NCI-H146 treated with DMSO at 0.1 percent for 48 hours (cell line): ENCODE measurements around the gene GALNT9.

Experiments used
- DNase-seq: peaks from one replicate; lab custom pipeline; 2025; ENCODE audit not compliant: unreplicated experiment; lab: John Stamatoyannopoulos, UW

GALNT9 gene

GRCh38 chr12:132161796-132162507 lies 167.4 kb downstream of the GALNT9 start:
- no peak for DNase-seq

GRCh38 chr12:132161036-132161781 lies 168.2 kb downstream of the GALNT9 start:
- no peak for DNase-seq

- no peak for DNase-seq
These were observed 168.8 kb downstream of the GALNT9 start for GRCh38 chr12:132160601-132161035.

GRCh38 chr12:132160016-132160415 lies 169.4 kb downstream of the GALNT9 start:
- DNase-seq, result no peak

- DNase-seq, result no peak
These were observed 169.8 kb downstream of the GALNT9 start for GRCh38 chr12:132159555-132160003.

GRCh38 chr12:132158677-132159554 lies 170.5 kb downstream of the GALNT9 start:
- DNase-seq, result no peak

- no peak for DNase-seq
These were observed 171.5 kb downstream of the GALNT9 start for GRCh38 chr12:132157733-132158409.

- DNase-seq, result no peak
These were observed 172.6 kb downstream of the GALNT9 start for GRCh38 chr12:132156573-132157325.

- no peak for DNase-seq
These were observed 173.4 kb downstream of the GALNT9 start for GRCh38 chr12:132155771-132156572.

GRCh38 chr12:132154941-132155770 lies 174.2 kb downstream of the GALNT9 start:
- no peak for DNase-seq

GRCh38 chr12:132154341-132154761 lies 175.0 kb downstream of the GALNT9 start:
- peak; percentile 67 for DNase-seq

- DNase-seq, result peak; percentile 78
These were observed 175.7 kb downstream of the GALNT9 start for GRCh38 chr12:132153501-132154340.

GRCh38 chr12:132152953-132153352 lies 176.4 kb downstream of the GALNT9 start:
- no peak for DNase-seq

GRCh38 chr12:132152411-132152821 lies 177.0 kb downstream of the GALNT9 start:
- no peak for DNase-seq

- no peak for DNase-seq
These were observed 177.5 kb downstream of the GALNT9 start for GRCh38 chr12:132151766-132152410.

GRCh38 chr12:132151145-132151765 lies 178.1 kb downstream of the GALNT9 start:
- DNase-seq, result no peak

- no peak for DNase-seq
These were observed 178.6 kb downstream of the GALNT9 start for GRCh38 chr12:132150780-132151144.
